Heart right ventricle (tissue), 16 donors: ENCODE measurements around the gene AKAP6. TPM values are rescaled to one million over a fixed set of nuclear protein-coding genes. Genes with fewer than 3 reads are reported as not detected.
"Not testable (repeated sequence)": the region's sequence is repeated elsewhere in the genome, so short reads cannot be mapped to it uniquely, and the experiment has no call there.

Source experiments
- ATAC-seq, 8 donors: fragments of 200-7000 bp; cut with Tn5 transposase; one replicate each; pipeline ENCODE4 v1.9.1; 2020; ENCODE audit warnings: mild to moderate bottlenecking in 8 of 8, moderate library complexity in 8 of 8, moderate number of reproducible peaks in 1 of 8
- DNase-seq, 2 donors: peaks; one replicate each; pipeline ENCODE4 v3.0.0-alpha.2; 2020
- H3K27ac ChIP-seq, 10 donors: fragments of 200-600 bp; sonication (generic) in 2 of 10; one replicate each; pipeline versions ENCODE4 v1.5.0 to v1.8.0; 2020 to 2022; ENCODE audit warnings: mild to moderate bottlenecking in 3 of 10
- H3K27me3 ChIP-seq, 7 donors: fragments of 200-600 bp; one replicate each; pipeline ENCODE4 v1.8.0; 2021 to 2022; ENCODE audit warnings: mild to moderate bottlenecking in 2 of 7
- H3K36me3 ChIP-seq, 9 donors: fragments of 200-600 bp; sonication (generic) in 1 of 9; one replicate each; pipeline versions ENCODE4 v1.5.0 to v1.8.0; 2020 to 2022; ENCODE audit warnings: mild to moderate bottlenecking in 2 of 9
- H3K4me1 ChIP-seq, 9 donors: fragments of 200-600 bp; sonication (generic) in 1 of 9; one replicate each; pipeline versions ENCODE4 v1.5.0 to v1.8.0; 2020 to 2022; ENCODE audit warnings: mild to moderate bottlenecking in 4 of 9
- H3K4me3 ChIP-seq, 10 donors: fragments of 200-600 bp; sonication (generic) in 2 of 10; one replicate each; pipeline versions ENCODE4 v1.5.0 to v1.8.0; 2020 to 2022; ENCODE audit warnings: mild to moderate bottlenecking in 7 of 10, moderate library complexity in 2 of 10
- H3K9me3 ChIP-seq, 11 donors: fragments of 200-600 bp in 10 of 11; sonication (generic) in 2 of 11; one replicate each; pipeline versions ENCODE4 v1.5.0 to v1.8.0; 2013 to 2022; ENCODE audit warnings: mild to moderate bottlenecking in 2 of 11, control low read depth in 1 of 11, moderate library complexity in 1 of 11
- CTCF ChIP-seq, 9 donors: fragments of 200-600 bp; sonication (generic) in 2 of 9; IDR thresholded peaks; one replicate each; pipeline versions ENCODE4 v1.5.0 to v1.8.0; 2021 to 2022; ENCODE audit warnings: antibody characterized with exemption in 9 of 9, mild to moderate bottlenecking in 5 of 9, moderate library complexity in 1 of 9
- WGBS, 2 donors: extraction: QIAGEN DNeasy Blood & Tissue Kit; methylation state at CpG; one replicate each; pipeline ENCODE4 v1.1.7; 2013; ENCODE audit warnings: inconsistent platforms in 1 of 2; 5-methylcytosine and 5-hydroxymethylcytosine counted together
- intact Hi-C, 10 donors: fragments of 100-400 bp; cut with DNase I; formaldehyde crosslinking; loops; one replicate each; pipeline versions ENCODE4 v1.11.1 to v1.14.2; 2022
- polyA plus RNA-seq, 2 donors: library from polyadenylated mRNA; stranded (reverse); fragments of 200-250 nt; gene quantifications; one replicate each; pipeline ENCODE4 v1.2.3, GENCODE V29; 2013
- total RNA-seq, 10 donors: library from RNA; stranded (reverse); fragmentation: NEBNext Ultra II Directional in 3 of 10; extraction: Animal tissue kit (Norgen Biotek cat#: 25700) in 3 of 10; gene quantifications; one replicate each; pipeline versions ENCODE4 v1.2.1 to v1.2.4, GENCODE V29; 2021 to 2023
- donor health status: Arrhythmogenic right ventricular cardiomyopathy.
- donor health status: ischemic (EF 13 %, LVEDD 7.1; RV severe dilation, severe dysfunction).
- donor health status: healthy with polysubstance abuse.
- donor health status: DM: no; HTN: yes; CAD: no.
- donor health status: DM: no; HTN: no; CAD: no.
- donor health status: ischemic (EF 25% LVEDD 6.9; RV normal size, moderate dysfunction).
- donor health status: ischemic (EF 25% LVEDD 5.7; RV mildly dilated, moderate dysfunction).
- donor health status: healthy.
- donor health status: DM: yes; HTN: yes; CAD: no.
- donor health status: Ischemic cardiomyopathy.
- donor health status: ischemic (EF 35%, LVEDD 5.7; RV mildly dilated, moderate dysfunction).
- donor health status: nonischemic (EF 11% LVEDD 7.7; RV severe dilation, severe dysfunction).
- donor health status: DM: yes; HTN: yes; CAD: no.
- donor health status: PGD.
- donor health status: ischemic (EF 29% LVEDD 5.4; RV normal size, mild dysfunction).
- donor health status: nonischemic (EF 23%, LVEDD 6.1; RV moderate dilation, normal function).

AKAP6 gene
- total and polyA plus RNA-seq, 12 donors = 13.5 to 332 (median 229) TPM

- intact Hi-C loops = no loop called here
- TF ChIP-seq CTCF (IDR thresholded peaks at IDR 0.05) = no peak
- Histone ChIP-seq H3K27ac (no peak overlapping the region), H3K36me3 (peaks cover 0 to 8% (median 0%) of the 10 kb centered on the region in 9 donors), H3K27me3 (no peaks in the 10 kb centered on the region), H3K4me3 (no peak overlapping the region), H3K4me1 (peaks cover 0 to 5% (median 0%) of the 10 kb centered on the region in 9 donors), H3K9me3 (peaks cover 0 to 6% (median 0%) of the 10 kb centered on the region in 11 donors)
- ATAC-seq = no peak
- 69 to 72% methylated on average over 4 of the region's 4 CpGs for WGBS, 2 donors
- no peak for DNase-seq
Measured at GRCh38 chr14:32785585-32785984, 456.5 kb downstream of the AKAP6 start.

GRCh38 chr14:32786886-32787285, 457.8 kb downstream of the AKAP6 start:
- DNase-seq = no peak
- Histone ChIP-seq H3K27ac (no peak overlapping the region), H3K4me3 (no peak overlapping the region), H3K27me3 (no peaks in the 10 kb centered on the region), H3K36me3 (peaks cover 0 to 14% (median 0%) of the 10 kb centered on the region in 9 donors), H3K9me3 (peaks cover 0 to 19% (median under 1%) of the 10 kb centered on the region in 11 donors), H3K4me1 (peaks cover 0 to 5% (median 0%) of the 10 kb centered on the region in 9 donors)
- intact Hi-C loops = no loop called here
- no peak for TF ChIP-seq CTCF (IDR thresholded peaks at IDR 0.05)
- 77 to 86% methylated on average over 3 of the region's 3 CpGs for WGBS, 2 donors
- no peak for ATAC-seq

- H3K27me3 ChIP-seq, H3K27ac ChIP-seq, DNase-seq, H3K4me3 ChIP-seq, ATAC-seq, H3K4me1 ChIP-seq, intact Hi-C loops: not testable (repeated sequence)
- Histone ChIP-seq H3K36me3 (peaks cover 0 to 53% (median 0%) of the 10 kb centered on the region in 9 donors), H3K9me3 (peaks cover 0 to 57% (median 19%) of the 10 kb centered on the region in 11 donors)
Measured at GRCh38 chr14:32793033-32793432, 463.9 kb downstream of the AKAP6 start.

- H3K9me3 ChIP-seq = peaks cover 0 to 67% (median 13%) of the 10 kb centered on the region in 11 donors
Measured at GRCh38 chr14:32800320-32800719, 471.2 kb downstream of the AKAP6 start.

More at GRCh38 chr14:32800320-32800719, 471.2 kb downstream of the AKAP6 start:
- intact Hi-C loops = no loop called here
- ATAC-seq = no peak
- WGBS, 2 donors = 87 to 97% methylated on average over 1 of the region's 1 CpG
- no peak for DNase-seq
- no peak for TF ChIP-seq CTCF (IDR thresholded peaks at IDR 0.05)
- peaks cover 0 to 29% (median 0%) of the 10 kb centered on the region in 9 donors for H3K36me3 ChIP-seq
- no peaks in the 10 kb centered on the region for H3K27me3 ChIP-seq
- H3K27ac ChIP-seq = no peak overlapping the region
- H3K4me1 ChIP-seq = no peaks in the 10 kb centered on the region
- no peak overlapping the region for H3K4me3 ChIP-seq
